Smooth muscle cell (in vitro differentiated cells): ENCODE data around the gene MYH16. TPM values are rescaled to one million over a fixed set of nuclear protein-coding genes. Genes with fewer than 3 reads are reported as not detected.
"Not testable (repeated sequence)": the region's sequence is repeated elsewhere in the genome, so short reads cannot be mapped to it uniquely, and the experiment has no call there.

ENCODE experiments used
- DNase-seq: peaks from one replicate; lab custom pipeline; 2025; ENCODE audit not compliant: unreplicated experiment; lab: John Stamatoyannopoulos, UW
- H2AFZ ChIP-seq: fragments of 200-600 bp; sonication (generic); 2 replicates; pipeline ENCODE4 v1.6.0; 2016; ENCODE audit warnings: antibody characterized with exemption, low read depth, mild to moderate bottlenecking
- H3F3A ChIP-seq: fragments of 200-600 bp; sonication (generic); 2 replicates; pipeline ENCODE4 v1.6.0; 2017; ENCODE audit warnings: antibody characterized with exemption, low read depth
- H3K27ac ChIP-seq: fragments of 200-600 bp; sonication (generic); 2 replicates; pipeline ENCODE4 v1.5.1; 2016; ENCODE audit warnings: low read depth, mild to moderate bottlenecking
- H3K27me3 ChIP-seq: fragments of 200-600 bp; sonication (generic); 2 replicates; pipeline ENCODE4 v1.6.1; 2016; ENCODE audit warnings: low read depth, mild to moderate bottlenecking
- H3K36me3 ChIP-seq: fragments of 200-600 bp; sonication (generic); 2 replicates; pipeline ENCODE4 v1.5.1; 2016; ENCODE audit warnings: low read depth
- H3K4me1 ChIP-seq: fragments of 200-600 bp; sonication (generic); 2 replicates; pipeline ENCODE4 v1.5.1; 2016; ENCODE audit warnings: low read depth
- H3K4me2 ChIP-seq: fragments of 200-600 bp; sonication (generic); 2 replicates; pipeline ENCODE4 v1.6.0; 2016; ENCODE audit warnings: mild to moderate bottlenecking
- H3K4me3 ChIP-seq: fragments of 200-600 bp; sonication (generic); 2 replicates; pipeline ENCODE4 v1.5.1; 2016; ENCODE audit warnings: mild to moderate bottlenecking
- H3K79me2 ChIP-seq: fragments of 200-600 bp; sonication (generic); 2 replicates; pipeline ENCODE4 v1.6.0; 2016; ENCODE audit warnings: low read depth, mild to moderate bottlenecking
- H3K9ac ChIP-seq: fragments of 200-600 bp; sonication (generic); 2 replicates; pipeline ENCODE4 v1.6.0; 2016; ENCODE audit warnings: low read depth
- H3K9me3 ChIP-seq: fragments of 200-600 bp; sonication (generic); replicated peaks from 2 replicates; pipeline ENCODE4 v1.5.1; 2016; ENCODE audit warnings: low read depth
- H4K20me1 ChIP-seq: fragments of 200-600 bp; sonication (generic); 2 replicates; pipeline ENCODE4 v1.6.0; 2016; ENCODE audit warnings: low read depth
- WGBS: methylation state at CpG from one replicate; pipeline ENCODE4 v1.1.7; 2016; ENCODE audit warnings: low lambda C conversion rate; 5-methylcytosine and 5-hydroxymethylcytosine counted together
- polyA plus RNA-seq: library from polyadenylated mRNA; unstranded; fragments of >200 nt; fragmentation: Nextera tagmentation; extraction: Ambion mirVana; gene quantifications from 2 replicates; pipeline ENCODE4 v1.2.1, GENCODE V29; 2016
- total RNA-seq: library from RNA; depleted of rRNA; stranded (reverse); fragments of >200 nt; gene quantifications from 2 replicates; pipeline ENCODE4 v1.2.3, GENCODE V29; 2014
- TF ChIP-seq, protein P1 (sequence below): fragments of 200-600 bp; sonication (generic); IDR thresholded peaks from 2 replicates; pipeline ENCODE4 v1.5.1; 2017; ENCODE audit warnings: borderline replicate concordance, mild to moderate bottlenecking, antibody characterized with exemption; ENCODE audit not compliant: insufficient read depth, poor library complexity, severe bottlenecking

Gene MYH16
- total and polyA plus RNA-seq, 2 experiments from 2014 or later = not detected

DNA sequence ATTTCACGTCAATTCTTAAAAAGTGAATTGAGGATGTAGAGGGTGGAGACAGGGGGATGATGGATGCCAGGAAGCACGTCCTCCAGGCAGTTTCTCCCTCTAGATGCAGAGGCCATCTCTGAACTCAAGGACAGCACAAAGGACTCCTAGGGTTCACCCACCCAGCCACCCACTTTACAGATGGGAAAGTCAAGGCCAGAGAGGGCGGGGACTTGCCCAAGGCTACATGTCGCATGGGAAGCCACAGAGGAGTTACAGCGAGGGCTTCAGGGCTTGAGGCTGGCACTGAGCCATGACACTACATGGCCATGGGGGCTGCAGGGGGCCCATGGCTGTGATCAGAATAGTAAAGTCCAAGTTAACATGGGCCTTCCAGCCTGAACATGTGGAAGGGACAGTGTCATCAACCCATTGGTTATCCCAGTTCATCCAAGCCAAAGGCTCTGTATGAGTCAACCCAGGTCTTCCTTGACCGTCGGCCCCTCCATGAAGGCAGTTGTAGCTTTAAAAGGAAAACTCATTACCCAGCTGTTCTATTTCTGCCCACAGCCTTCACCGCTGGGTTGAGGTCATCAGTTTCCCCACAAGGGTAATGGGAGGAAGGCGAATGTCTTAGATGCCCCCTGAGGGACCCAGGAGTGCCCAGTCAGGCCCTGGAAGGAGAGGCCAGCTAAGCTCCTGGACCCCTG is 40.4 kb upstream of the MYH16 start:
- Histone ChIP-seq H4K20me1 (no peaks in the 10 kb centered on the region), H3K4me3 (no peak overlapping the region), H3K9ac (no peak overlapping the region), H2AFZ (no peak overlapping the region), H3K27me3 (no peaks in the 10 kb centered on the region), H3K36me3 (no peaks in the 10 kb centered on the region), H3K27ac (no peak overlapping the region), H3K4me2 (no peak overlapping the region), H3K79me2 (no peaks in the 10 kb centered on the region), H3F3A (no peaks in the 10 kb centered on the region), H3K4me1 (no peaks in the 10 kb centered on the region), H3K9me3 (no peaks in the 10 kb centered on the region)
- WGBS = 89% methylated on average over 9 of the region's 9 CpGs
- TF ChIP-seq, protein P1, sequence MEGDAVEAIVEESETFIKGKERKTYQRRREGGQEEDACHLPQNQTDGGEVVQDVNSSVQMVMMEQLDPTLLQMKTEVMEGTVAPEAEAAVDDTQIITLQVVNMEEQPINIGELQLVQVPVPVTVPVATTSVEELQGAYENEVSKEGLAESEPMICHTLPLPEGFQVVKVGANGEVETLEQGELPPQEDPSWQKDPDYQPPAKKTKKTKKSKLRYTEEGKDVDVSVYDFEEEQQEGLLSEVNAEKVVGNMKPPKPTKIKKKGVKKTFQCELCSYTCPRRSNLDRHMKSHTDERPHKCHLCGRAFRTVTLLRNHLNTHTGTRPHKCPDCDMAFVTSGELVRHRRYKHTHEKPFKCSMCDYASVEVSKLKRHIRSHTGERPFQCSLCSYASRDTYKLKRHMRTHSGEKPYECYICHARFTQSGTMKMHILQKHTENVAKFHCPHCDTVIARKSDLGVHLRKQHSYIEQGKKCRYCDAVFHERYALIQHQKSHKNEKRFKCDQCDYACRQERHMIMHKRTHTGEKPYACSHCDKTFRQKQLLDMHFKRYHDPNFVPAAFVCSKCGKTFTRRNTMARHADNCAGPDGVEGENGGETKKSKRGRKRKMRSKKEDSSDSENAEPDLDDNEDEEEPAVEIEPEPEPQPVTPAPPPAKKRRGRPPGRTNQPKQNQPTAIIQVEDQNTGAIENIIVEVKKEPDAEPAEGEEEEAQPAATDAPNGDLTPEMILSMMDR = no peak
- DNase-seq = no peak

DNA sequence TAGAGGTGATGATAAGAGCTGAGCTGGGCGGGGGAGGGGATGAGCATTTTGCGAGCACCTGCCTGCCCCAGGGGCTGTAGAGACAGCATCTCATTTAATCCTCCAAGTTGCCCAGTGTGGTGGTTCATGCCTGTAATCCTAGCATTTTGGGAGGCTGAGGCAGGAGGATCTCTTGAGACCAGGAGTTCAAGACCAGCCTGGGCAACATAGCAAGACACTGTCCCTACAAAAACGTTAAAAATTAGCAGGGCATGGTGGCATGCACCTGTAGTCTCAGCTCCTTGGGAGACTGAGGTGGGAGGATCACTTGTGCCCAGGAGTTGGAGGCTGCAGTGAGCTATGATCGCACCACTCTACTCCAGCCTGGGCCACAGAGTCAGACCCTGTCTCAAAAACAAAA is 39.7 kb upstream of the MYH16 start:
- not testable (repeated sequence) for H3K27ac ChIP-seq, H2AFZ ChIP-seq, H3K36me3 ChIP-seq, H3K4me2 ChIP-seq, H3K79me2 ChIP-seq, H4K20me1 ChIP-seq, H3K9me3 ChIP-seq, DNase-seq, H3K4me3 ChIP-seq, H3K27me3 ChIP-seq, H3K4me1 ChIP-seq, H3K9ac ChIP-seq, H3F3A ChIP-seq
- 84% methylated on average over 4 of the region's 4 CpGs for WGBS

DNA sequence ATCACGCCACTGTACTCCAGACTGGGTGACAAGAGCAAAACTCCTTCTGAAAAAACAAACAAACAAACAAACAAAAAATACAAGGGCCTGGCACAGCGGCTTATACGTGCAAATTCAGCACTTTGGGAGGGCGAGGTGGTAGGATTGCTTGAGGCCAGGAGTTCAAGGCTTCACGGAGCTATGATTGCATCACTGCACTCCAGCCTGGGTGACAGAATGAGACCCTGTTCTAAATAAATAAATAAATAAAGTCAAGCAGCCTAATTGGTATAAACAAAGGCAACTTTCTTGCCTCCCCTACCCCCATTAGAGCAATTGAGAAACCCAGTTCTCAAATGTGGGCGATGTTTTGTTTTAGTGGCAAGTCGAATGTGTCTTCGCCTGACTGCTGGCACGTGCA is 38.5 kb upstream of the MYH16 start:
- TF ChIP-seq, protein P1 = no peak
- 87% methylated on average over 9 of the region's 9 CpGs for WGBS
- H3K4me2 ChIP-seq = no peak overlapping the region
- DNase-seq = no peak
- H3K27ac ChIP-seq = no peak overlapping the region
- no peaks in the 10 kb centered on the region for H3K4me1 ChIP-seq
- no peak overlapping the region for H3K9ac ChIP-seq
- no peak overlapping the region for H3K4me3 ChIP-seq
- no peaks in the 10 kb centered on the region for H4K20me1 ChIP-seq
- H2AFZ ChIP-seq = no peak overlapping the region
- no peaks in the 10 kb centered on the region for H3K27me3 ChIP-seq
- H3F3A ChIP-seq = no peaks in the 10 kb centered on the region
- no peaks in the 10 kb centered on the region for H3K9me3 ChIP-seq
- H3K79me2 ChIP-seq = no peaks in the 10 kb centered on the region
- no peaks in the 10 kb centered on the region for H3K36me3 ChIP-seq

DNA sequence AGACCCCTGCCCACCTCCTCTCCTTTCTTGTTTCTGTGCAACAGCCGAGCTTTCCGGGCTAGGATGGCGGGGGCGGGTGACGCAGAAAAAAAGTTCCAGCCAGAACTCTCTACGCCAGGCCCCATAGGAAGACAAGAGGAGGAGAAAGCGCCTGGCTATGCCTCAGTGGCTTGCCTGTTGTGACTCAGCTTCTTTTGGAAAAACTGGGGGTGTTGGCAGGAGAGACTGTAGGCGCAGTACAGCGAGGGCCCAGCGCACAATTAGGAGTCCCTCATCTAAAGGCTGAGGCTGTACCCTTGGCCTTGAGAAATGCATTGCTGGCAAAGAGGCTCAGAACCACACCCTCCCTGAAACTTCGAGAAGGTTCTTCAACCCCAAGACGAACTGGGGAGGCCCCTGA is 36.7 kb upstream of the MYH16 start:
- WGBS = 88% methylated on average over 12 of the region's 12 CpGs

DNA sequence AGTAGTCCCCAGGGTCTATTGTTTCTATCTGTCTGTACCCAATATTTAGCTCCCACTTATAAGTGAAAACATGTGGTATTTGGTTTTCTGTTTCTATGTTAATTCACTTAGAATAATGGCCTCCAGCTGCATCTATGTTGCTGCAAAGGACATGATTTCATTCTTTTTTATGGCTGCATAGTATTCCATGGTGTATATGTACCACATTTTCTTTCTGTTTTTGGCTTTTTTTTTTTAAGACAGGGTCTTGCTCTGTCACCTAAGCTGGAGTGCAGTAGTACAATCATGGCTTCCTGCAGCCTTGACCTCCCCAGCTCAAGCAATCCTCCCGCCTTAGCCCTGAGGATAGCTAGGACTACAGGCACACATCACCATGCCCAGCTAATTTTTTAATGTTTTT is 34.8 kb upstream of the MYH16 start:
- not testable (repeated sequence) for H3F3A ChIP-seq, H4K20me1 ChIP-seq, H3K27ac ChIP-seq, H2AFZ ChIP-seq, DNase-seq, H3K36me3 ChIP-seq, H3K27me3 ChIP-seq, H3K9ac ChIP-seq, H3K9me3 ChIP-seq, H3K79me2 ChIP-seq, H3K4me1 ChIP-seq, H3K4me2 ChIP-seq, H3K4me3 ChIP-seq
- WGBS = 95% methylated on average over 1 of the region's 1 CpG

More for the DNA sequence above, 36.7 kb upstream of the MYH16 start:
- Histone ChIP-seq H3F3A (no peaks in the 10 kb centered on the region), H4K20me1 (no peaks in the 10 kb centered on the region), H3K4me3 (no peak overlapping the region), H3K27ac (no peak overlapping the region), H3K9ac (no peak overlapping the region), H3K4me2 (no peak overlapping the region), H3K9me3 (no peaks in the 10 kb centered on the region), H3K36me3 (no peaks in the 10 kb centered on the region), H3K79me2 (no peaks in the 10 kb centered on the region), H2AFZ (no peak overlapping the region), H3K27me3 (no peaks in the 10 kb centered on the region), H3K4me1 (no peaks in the 10 kb centered on the region)
- TF ChIP-seq, protein P1 = no peak
- no peak for DNase-seq
